Coronary artery (tissue), 2 donors: ENCODE data around the gene TSPAN1.

Source experiments
- DNase-seq: peaks from one replicate; pipeline ENCODE4 v3.0.0-alpha.2; 2017; ENCODE audit warnings: low spot score
- H3K27ac ChIP-seq, 2 donors: fragments of 200-600 bp; sonication (generic); one replicate each; pipeline ENCODE4 v1.5.1; 2016 to 2019
- H3K4me3 ChIP-seq: fragments of 200-600 bp; sonication (generic); 2 replicates; pipeline ENCODE4 v1.5.1; 2016; ENCODE audit warnings: mild to moderate bottlenecking, moderate library complexity
- CTCF ChIP-seq: fragments of 200-600 bp; sonication (generic); IDR thresholded peaks from one replicate; pipeline ENCODE4 v1.5.1; 2019; ENCODE audit warnings: antibody characterized with exemption

Gene TSPAN1

GRCh38 chr1:46174448-46175231 lies at the start of gene TSPAN1:
Gene TSPAN1, plus strand, starts transcription at chr1:46175087. Its CDS starts 6,021 bp downstream, at chr1:46181108.
- no peak for TF ChIP-seq CTCF
- DNase-seq = no peak
- Histone ChIP-seq H3K27ac (peak within 1 kb of the TSS; percentile 43 to 85), H3K4me3 (peak within 1 kb of the TSS; percentile 40)

- TF ChIP-seq CTCF = no peak
- H3K27ac ChIP-seq = no peak overlapping the region
- DNase-seq = no peak
- no peak overlapping the region for H3K4me3 ChIP-seq
These were observed 46.5 kb upstream of the TSPAN1 start for GRCh38 chr1:46128344-46128743.

- Histone ChIP-seq H3K4me3 (peak overlapping the region; percentile 79), H3K27ac (no peak overlapping the region)
- TF ChIP-seq CTCF = no peak
- DNase-seq = no peak
These were observed 44.8 kb upstream of the TSPAN1 start for GRCh38 chr1:46130121-46130520.

- peak overlapping the region in 1 of 2 donors; percentile 22 for H3K27ac ChIP-seq
- peak overlapping the region; percentile 79 for H3K4me3 ChIP-seq
- no peak for TF ChIP-seq CTCF
- DNase-seq = no peak
These were observed 44.3 kb upstream of the TSPAN1 start for GRCh38 chr1:46130606-46131005.

GRCh38 chr1:46131093-46131492 lies 43.8 kb upstream of the TSPAN1 start:
- peak overlapping the region; percentile 79 for H3K4me3 ChIP-seq

GRCh38 chr1:46131712-46132528 lies 43.0 kb upstream of the TSPAN1 start:
- H3K4me3 ChIP-seq = peak overlapping the region; percentile 79
- no peak for TF ChIP-seq CTCF
- H3K27ac ChIP-seq = peak overlapping the region; percentile 89 to 96
- peak; percentile 75 for DNase-seq

More at GRCh38 chr1:46131093-46131492, 43.8 kb upstream of the TSPAN1 start:
- TF ChIP-seq CTCF = no peak
- DNase-seq = no peak
- peak overlapping the region in 1 of 2 donors; percentile 22 for H3K27ac ChIP-seq
